ENCODE data around the gene PSD2.

Gene PSD2

DNA sequence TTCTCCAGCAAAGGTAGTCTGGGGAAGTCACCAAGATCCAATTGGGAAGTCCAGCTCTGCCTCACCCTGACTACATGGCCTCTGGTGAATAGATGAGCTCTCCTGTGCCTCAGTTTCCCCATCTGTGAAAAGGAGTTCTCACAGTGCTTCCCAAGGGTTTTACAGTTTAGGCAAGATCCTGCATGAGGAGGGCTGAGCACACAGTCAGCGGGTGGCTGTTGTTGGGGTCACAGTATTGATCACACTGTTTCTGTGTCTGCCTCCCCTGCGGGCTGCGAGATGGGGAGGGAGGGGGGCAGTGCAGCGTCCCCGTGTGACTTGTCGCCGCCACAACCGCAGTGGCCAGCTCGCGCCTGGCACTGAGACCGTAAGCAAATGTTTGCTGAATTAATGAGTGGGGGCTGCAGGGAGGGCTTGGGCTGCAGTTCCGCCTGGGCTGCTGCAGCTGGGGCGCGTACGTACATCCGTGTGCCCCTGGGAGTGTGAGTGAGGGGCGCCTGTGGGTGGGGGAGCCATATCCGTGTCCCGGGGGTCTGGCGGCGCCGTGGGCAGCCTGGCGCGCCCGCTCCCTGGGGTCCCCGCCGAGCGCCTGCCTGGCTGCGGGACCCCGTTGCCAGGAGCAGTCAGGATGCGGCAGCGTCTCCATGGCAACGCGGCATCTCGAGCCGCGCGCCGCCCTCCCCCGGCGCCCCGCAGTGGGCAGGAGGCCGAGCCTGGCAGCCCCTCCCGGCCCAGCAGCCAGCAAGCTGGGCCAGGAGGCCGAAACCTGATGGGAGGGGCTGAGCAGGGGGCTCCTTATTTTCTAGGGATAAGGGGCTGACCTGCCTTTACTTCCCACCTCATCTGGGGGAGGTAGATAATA, 31.4 kb upstream of the PSD2 start:
- DNase-seq, result peak; percentile 48

DNA sequence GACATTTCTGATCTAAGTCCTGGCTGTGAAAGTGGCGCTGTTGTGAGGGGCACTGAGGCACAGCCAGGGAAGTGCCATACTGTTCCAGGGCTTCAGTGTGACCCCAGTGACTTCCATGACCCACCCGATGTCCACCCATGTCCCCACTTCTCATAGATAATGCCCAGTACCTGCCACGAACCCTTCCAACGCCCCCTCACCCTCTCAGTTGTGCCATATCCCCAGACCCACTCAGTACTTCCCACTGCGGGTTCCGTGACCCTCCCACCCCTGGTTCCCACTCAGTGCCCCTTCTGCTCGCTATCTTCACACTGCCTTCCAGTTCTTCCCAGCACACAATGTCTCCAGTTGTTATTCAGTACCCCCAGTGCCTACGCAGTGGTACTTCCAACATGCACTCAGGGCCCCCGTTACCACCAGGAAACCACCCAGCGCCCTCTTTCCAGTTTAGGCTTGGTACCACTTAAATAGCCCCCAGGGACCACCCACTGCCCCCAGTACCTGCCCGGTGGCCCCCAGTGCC, 30.7 kb upstream of the PSD2 start:
- DNase-seq, result no peak

DNA sequence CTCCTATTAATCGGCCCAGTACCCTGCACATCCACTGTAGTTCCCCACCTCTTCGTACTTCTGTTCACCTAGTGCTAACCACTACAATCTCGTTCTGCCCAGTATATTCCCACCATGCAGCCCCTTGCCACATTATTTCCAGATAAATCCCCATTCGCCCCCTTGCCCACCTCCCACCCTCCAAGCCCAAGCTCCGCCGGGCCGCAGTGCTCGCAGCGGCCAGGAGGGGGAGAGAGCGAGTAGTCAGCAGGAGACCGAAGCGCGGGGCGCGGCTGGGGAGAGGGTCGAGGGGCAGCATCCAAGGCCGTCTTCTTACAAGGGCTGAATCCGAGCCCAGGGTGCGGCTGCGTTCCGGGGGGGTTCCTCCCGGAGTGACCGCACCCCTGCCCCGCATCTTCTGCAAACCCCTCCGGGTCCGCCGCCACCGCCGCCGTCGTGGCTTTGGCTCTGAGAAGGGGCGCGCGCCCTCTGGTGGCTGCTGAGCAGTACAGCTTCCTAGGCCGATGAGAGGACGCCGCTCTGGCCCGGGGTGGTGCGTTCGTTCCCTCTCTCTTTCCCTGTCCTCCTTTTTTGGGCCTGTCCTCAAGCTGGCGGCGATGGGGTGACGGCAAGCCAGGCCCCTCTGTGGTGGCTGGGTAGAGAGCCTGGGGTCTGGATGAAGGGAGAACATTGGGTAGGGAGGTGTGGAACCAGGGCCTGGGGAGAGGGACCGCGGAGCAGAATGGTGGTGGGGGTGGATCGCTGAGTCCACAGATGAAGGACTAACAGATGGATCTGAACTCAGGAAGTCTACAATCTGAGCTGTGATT, 30.0 kb upstream of the PSD2 start:
- DNase-seq, result peak; percentile 47

DNA sequence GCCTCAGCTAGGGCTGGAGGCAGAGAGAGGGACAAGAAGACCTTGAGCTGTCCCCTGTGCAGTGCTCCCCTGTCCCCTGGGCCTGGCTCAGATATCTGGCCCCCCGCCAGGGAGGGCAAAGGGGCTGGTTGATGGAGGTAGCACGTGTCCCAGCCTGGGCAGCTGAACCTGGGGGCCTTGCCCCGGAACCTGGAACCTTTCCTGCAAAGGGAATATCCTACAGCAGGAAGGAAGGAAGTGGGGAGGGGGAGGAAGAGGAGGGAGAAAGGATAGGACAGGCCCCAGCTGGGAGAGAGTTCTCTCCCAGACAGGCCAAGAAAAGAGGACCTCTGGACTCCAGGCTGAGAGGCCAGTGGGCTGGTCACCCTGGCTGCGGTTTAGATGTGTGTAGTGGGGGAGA, 27.6 kb upstream of the PSD2 start:
- DNase-seq, result no peak

DNA sequence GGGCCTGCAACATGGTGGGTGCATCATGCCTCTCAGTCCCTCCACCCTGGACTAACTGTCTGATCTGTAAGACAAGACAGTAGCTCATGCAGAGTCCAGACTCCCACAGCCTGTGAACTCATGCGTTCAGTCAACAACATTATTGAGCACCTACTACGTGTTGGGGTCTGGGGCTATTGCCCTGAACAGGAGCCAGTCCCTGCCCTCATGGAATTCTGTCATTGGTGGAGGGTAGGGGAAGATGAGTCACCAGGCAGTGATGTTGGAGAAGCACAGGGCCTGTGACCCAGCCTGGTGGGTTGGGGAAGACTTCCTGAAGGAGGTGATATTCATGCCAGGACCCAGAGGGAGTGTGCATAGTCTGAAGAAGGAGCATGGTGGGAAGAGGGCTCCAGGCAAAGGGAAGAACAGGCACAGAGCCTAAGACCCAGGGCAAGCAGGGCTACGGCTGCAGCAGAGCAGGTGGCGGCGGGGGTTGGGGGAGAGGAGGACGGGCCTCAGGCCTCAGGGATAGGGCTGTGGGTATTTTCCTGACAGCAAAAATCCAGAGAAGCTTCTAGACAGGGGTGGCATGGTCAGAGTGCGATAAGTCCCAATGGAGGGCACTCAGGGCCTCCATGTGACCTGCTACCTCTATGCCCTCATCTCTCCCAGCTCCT, 26.7 kb upstream of the PSD2 start:
- DNase-seq, result no peak

DNA sequence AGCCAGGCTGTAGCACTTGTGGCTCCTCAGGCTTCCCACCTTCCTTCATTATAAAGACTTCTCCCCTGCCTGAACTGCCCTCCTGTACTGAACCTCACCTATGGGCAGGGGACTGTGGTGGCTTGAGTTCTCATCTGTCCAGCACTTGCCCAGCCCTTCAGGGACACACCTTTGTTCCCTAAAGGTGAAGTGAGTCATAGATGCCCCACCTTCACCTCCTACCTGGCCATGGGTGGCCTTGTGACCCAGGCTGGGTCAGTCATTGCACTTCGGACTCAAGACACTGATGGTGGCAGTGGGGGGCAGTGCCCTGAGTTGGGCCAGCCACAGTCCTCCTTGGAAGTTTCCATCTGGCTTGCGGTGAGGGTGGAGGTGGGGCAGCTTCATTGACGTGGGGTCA, 26.1 kb upstream of the PSD2 start:
- DNase-seq, result no peak

DNA sequence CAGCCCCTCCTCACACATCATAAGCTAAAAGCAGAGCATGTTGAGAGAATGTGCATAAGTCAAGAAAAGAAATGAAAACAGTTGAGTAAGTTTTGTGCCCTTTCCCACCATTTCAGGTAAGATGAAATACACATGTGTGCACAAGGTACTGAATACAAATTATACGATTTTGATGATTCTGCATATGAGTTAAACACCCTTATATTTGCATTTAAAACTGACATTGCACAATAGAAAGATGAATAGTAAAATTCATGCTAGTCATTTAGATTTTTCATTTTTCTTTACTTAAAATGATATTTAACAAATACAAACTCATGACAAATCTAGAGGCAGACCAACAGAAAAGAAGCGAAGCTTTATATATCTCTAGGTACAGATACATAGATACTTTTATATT, 24.9 kb upstream of the PSD2 start:
- DNase-seq, result no peak

DNA sequence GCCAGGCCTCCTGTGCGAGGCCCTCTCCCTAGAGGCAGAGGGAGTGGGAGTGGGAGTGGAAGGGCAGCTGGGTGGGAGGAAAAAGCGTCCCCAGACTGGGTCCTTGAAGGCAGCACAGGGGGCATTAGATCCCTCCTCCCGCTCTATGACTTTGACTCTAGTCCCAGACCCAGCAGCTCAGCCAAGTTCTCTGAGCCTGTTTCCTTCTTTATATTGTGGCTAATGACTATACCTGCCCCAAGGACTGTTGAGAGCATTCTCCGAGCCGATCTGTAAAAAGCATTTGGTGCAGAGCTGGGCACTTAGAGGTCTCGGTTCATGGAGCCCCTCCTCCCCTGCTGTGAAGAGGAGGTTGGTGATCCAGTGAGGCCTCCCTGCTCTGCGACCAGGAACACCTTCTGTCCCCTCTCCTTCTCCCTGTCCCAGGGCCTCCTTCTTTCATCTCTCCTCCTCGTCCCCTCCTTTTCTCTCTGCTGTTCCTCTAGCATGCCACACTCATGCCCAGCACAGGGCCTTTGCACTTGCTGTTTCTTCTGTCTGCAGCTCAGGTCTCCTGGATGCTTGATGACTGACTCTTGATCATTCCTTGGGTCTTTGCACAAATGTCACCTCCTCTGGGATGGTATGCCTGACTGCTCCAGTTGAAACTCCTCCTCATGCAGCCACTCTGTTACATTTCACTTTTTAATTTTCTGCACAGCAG, 23.4 kb upstream of the PSD2 start:
- no peak for DNase-seq

DNA sequence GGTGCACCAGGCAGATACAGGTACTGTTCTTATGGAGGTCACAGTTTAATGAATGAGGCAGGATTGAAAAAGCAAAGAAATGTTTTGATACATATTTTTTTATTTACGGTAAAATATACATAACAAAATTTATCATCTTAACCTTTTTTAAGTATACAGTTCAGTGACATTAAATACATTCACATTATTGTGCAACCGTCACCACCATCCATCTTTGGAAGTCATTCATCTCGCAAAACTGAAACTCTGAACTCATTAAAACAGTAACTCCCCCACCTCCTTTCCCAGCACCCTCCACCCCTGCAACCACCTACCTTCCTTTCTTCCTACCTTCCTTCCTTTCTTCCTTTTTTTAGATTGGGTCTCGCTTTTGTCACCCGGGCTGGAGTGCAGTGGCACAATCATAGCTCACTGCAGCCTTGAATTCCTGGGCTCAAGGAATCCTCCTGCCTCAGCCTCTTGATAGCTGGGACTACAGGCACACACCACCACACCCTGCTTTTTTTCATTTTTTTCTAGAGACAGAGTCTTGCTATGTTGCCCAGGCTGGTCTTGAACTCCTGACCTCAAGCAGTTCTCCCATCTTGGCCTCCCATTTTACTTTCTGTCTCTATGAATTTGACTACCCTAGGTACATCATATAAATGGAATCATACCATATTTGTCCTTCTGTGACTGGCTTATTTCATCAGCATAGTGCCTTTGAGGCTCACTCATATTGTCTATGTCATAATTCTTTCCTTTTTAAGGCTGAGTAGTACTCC, 22.5 kb upstream of the PSD2 start:
- no peak for DNase-seq

DNA sequence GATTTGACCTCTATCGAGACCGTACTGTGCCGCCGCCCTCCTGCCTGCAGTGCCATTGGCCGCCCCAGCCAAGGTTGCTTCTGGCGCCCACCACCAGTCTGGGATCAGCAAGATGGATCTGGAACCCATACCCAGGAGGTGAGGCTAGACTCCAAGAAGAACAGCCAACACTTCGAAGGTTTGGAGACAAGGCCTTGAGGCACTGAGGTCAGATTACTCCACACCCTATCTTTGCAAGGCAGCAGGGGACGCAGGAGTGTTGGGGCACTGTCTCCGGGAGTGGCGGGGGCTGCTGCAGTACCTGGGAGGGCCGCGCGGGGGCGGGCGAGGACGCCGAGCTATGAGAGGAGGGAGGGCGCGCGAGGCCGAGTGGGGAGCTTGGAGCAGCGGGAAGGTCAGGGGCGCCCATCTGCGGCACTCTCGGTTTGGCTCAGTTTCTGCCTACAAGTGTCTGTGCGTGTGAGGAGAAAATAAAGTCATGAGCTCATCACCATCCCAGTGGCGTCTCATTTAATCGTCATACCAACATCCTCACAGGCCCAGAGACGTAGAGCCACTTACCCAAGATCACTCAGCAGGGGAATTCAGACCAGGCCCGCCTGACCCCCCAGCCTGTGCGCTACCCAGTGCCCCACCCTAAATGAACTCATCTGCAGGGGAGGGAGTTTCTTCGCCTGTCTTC, 20.5 kb upstream of the PSD2 start:
- peak; percentile 20 for DNase-seq

DNA sequence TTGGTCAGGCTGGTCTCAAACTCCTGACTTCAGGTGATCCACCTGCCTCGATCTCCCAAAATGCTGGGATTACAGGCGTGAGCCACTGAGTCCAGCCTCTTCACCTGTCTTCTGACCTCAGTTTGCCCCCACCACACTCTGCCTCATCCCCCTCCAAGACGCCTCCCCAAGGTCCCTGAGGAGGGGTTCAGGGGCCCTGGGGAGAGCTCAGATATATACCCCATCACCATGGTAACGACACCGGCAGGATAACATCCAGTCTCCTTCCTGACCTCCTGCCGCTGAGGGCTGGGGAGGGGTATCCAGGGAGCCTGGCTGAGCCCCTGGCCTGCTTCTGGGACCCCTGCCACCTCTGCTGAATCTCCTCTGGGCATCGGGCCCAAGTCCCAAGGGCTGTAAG, 19.7 kb upstream of the PSD2 start:
- no peak for DNase-seq

DNA sequence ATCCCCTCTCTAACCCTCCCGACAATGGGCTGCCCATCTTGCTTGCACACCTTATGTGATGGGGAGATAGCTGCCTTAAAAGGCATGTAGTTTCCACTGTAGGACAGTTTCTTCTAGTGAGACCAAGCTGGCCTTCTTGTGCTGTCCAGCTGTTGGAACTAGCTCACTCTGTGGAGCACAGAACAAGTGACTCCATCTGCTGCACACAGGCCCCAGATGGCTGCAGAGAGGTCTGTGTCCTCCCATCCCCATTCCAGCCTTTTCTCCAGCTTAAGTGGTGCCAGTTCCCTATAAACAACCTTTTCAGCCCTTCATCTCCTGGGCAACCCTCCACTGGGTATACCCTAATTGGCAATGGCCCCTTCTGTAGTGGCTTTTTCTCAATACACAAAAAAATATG, 18.7 kb upstream of the PSD2 start:
- no peak for DNase-seq

DNA sequence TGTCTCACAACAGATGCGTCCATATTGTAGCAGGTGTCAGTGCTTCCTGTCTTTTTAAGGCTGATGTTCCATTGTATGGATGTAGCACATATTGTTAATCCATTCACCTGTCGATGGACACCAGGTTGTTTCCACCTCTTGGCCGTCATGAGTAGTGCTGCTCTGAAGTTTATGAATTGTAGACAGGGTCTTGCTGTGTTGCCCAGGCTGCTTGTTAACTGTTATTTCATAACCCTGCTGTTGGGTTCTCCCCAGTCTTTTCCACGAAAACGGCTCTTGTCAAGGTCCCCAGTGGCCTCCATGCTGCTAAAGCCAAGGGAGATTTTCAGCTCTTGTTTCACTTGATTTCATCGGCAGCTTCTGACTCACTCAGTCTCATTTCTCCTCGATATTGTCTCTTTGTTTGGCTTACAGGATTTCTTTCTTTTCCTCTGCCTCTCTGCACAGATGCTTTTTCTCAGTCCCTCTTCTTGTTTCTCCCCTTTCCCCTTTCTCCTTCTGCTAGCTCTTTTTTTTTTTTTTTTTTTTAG, 12.1 kb upstream of the PSD2 start:
- DNase-seq, result no peak

DNA sequence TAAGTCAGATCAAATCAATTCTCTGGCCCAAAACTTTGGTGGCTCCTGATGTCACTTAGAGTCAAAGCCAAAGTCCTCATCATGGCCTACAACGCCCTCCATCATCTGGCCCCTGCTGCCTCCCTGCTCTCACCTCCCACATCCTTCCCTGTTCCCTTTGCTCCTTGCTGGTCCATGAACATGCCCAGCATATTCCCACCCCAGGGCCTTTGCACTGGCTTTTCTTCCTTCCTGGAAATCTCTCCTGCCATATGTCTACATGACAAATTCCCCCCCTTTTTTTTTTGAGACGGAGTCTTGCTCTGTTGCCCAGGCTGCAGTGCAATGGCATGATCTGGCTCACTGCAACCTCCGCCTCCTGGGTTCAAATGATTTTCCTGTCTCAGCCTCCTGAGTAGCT, 11.1 kb upstream of the PSD2 start:
- no peak for DNase-seq

DNA sequence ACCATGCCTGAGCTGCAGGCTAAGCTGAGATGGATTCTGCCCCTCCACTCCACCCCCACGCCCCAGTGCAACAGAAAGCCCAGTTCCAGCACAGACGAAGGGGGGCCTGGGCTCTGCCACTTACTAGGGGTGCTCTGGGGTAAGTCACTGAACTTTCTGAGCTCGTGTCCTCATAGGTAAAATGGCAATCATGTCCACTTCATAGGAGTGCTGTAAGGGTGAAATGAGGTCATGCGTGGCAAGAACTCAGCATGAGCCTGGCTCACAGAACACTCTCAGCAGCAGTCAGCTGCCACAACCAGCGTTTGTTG, 8.4 kb upstream of the PSD2 start:
- DNase-seq, result no peak

DNA sequence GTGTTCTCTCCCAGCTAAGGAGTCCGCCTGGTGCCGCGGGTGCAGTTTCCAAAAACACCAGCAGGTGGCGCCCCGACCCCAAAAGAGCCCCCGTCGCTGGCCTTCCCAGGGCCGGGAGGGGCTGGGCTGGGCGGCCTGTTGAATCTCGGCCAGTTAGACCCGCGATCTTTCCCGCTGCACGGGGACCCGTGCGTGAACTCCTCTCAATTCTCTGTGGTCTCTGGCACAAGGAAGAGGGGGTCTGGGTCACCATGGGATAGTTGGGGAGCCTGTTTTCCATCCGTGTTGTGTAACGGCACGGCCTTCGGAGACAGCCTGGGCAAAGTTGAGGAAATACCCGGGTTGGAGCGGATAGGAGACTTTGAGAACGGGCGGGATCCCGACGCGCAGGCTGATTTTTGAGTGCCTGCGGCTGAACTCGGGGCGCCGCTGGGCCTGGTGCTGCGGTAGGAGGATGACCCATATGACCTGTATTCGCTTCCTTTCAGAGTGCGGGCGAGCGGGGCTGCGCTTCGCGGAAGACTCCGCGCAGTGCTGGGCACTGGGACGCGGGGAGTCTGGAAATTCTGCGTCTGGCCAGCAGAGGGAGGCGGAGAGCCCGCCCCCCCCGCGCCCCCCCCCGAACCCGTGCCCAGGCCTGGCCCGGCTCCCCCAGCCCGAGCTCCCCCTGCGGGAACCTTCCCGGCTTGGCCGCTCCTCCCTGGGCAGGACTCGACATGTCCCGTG, 7.9 kb upstream of the PSD2 start:
- DNase-seq, result peak; percentile 43

DNA sequence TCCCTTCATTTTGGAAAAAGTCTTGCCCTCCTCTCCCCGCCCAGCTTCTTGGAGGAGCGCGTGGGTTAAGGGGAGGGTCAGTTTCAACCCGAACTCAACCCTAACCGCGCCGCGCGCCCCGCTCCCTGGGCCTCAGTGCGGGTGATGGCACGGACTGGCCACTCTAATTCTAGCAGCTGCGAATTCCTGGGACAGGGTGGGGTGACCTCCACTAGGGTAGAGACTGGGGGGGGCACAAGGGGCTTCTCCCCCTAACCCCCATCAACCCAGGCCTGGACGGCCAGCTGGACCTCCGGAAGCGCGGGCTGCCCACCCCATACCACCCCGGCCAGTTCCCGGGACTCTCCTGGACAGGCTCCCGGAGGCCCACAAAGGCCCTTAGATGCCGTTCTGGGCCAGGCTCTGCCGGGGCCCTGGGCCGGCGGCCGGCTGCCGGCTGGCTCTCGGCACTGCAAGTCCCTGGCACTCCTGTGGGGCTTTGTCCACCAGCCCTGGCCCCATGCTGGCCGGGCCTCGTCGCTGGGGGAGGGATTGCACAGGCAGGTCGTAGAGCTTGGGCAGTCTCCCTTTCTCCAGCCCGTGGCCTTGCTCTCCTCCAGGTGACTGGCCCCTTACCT, 7.2 kb upstream of the PSD2 start:
- no peak for DNase-seq

DNA sequence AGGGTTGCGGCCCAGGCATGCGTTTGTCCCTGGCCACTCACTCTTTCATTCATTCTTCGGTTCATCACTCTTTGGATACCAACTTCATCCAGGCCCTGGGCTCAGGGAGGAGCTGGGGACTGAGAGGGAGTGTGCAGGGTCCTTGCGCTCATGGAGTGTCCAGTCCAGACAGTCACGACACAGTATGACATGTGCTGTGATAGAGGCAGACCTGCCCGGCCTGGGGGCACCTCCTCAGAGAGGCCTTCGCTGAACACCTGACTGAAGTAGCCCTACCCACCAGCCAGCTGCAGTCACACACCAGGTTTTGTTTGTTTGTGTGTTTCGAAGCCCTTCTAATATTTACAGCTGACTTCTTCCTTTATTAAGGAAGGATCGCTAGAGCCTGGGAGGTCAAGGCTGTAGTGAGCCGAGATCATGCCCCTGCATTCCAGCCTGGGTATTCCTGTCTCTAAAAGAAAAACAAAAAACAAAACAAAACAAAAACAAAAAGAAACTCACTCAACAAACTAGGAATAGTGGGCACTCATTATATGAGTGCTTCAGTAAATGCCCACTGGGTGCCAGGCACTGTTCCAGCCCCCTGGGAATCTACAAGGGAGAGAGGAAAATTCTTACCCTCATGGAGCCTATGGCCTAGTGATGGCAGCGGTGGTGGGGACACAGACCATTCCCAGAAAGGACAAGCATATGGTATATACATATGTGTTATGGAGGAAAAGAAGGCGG, 6.3 kb upstream of the PSD2 start:
- no peak for DNase-seq

DNA sequence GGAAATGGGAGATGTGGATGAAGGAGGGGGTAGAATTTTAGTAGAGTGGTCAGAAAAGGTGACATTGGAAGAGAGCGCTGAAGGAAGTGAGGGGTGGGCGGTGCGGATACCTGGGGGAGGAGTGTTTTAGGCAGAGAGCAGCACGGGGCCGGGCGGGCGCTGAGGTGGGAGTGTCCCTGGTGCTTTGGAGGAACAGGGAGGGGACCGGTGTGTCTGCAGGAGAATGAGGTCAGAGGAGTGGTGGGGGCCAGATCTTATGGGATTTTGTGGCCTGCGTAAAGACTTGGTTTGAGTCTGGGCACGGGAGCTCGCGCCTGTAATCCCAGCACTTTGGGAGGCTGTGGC, 5.8 kb upstream of the PSD2 start:
- no peak for DNase-seq

DNA sequence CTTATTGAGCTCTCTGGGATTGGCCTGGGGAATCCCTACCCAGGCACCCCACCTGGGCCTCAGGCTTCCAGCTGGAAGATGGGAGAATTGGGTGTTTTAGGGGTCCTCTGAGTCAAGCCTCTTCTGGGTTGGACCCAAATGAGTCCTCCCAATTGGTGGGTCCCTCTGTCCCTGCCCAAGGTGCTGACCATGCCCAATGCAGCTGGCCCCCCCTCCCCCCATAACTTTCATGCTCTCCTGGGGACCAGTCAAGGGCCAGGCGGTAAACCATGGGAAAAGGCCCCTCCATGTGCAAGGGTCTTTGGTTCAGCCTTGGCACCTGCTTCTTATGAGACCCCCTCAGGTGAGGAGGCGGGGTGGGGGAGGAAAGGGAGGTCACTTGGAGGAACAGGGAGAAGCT, 3.4 kb upstream of the PSD2 start:
- no peak for DNase-seq
